ENCODE data around the gene SMARCD1. TPM values are rescaled to one million over a fixed set of nuclear protein-coding genes. Genes with fewer than 3 reads are reported as not detected.

SMARCD1 gene
- total and polyA plus RNA-seq, 12 donors = 22.9 to 65.0 (median 48.9) TPM

DNA sequence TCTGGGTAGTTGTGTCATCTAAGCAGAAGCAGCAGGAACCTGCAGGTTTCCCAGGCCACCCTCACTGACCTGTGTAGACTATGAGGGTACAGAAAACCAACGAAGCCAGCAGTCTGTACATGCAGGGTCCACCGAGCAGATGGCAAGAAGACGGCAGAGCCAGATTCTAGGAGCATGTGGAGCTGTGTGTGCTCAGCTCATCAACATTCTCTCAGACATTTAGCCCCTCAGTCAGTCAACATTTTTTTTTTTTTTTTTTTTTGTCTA, 35.1 kb upstream of the SMARCD1 start:
- intact Hi-C loops (cut with DNase I) = loop anchor here in 1 of 2 donors (10.0 kb wide), 1 partner anchor 185 kb away; no protein-coding TSS in a partner anchor
- no peak overlapping the region for H3K4me3 ChIP-seq
- no peaks in the 10 kb centered on the region for H3K36me3 ChIP-seq (replicated peaks in 1 of 2)
- no peaks in the 10 kb centered on the region for H3K4me1 ChIP-seq (replicated peaks in 1 of 2)
- 77 to 87% (median 81%) methylated on average over 3 of the region's 3 CpGs for WGBS, 4 donors
- no peak for DNase-seq
- H3K27me3 ChIP-seq = no peaks in the 10 kb centered on the region
- no peak overlapping the region for H3K27ac ChIP-seq
- TF ChIP-seq, protein P1, sequence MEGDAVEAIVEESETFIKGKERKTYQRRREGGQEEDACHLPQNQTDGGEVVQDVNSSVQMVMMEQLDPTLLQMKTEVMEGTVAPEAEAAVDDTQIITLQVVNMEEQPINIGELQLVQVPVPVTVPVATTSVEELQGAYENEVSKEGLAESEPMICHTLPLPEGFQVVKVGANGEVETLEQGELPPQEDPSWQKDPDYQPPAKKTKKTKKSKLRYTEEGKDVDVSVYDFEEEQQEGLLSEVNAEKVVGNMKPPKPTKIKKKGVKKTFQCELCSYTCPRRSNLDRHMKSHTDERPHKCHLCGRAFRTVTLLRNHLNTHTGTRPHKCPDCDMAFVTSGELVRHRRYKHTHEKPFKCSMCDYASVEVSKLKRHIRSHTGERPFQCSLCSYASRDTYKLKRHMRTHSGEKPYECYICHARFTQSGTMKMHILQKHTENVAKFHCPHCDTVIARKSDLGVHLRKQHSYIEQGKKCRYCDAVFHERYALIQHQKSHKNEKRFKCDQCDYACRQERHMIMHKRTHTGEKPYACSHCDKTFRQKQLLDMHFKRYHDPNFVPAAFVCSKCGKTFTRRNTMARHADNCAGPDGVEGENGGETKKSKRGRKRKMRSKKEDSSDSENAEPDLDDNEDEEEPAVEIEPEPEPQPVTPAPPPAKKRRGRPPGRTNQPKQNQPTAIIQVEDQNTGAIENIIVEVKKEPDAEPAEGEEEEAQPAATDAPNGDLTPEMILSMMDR (IDR thresholded peaks at IDR 0.05) = no peak
- TF ChIP-seq POLR2A (IDR thresholded peaks at IDR 0.05) = no peak
- no peaks in the 10 kb centered on the region for H3K9me3 ChIP-seq (replicated peaks in 1 of 3)

DNA sequence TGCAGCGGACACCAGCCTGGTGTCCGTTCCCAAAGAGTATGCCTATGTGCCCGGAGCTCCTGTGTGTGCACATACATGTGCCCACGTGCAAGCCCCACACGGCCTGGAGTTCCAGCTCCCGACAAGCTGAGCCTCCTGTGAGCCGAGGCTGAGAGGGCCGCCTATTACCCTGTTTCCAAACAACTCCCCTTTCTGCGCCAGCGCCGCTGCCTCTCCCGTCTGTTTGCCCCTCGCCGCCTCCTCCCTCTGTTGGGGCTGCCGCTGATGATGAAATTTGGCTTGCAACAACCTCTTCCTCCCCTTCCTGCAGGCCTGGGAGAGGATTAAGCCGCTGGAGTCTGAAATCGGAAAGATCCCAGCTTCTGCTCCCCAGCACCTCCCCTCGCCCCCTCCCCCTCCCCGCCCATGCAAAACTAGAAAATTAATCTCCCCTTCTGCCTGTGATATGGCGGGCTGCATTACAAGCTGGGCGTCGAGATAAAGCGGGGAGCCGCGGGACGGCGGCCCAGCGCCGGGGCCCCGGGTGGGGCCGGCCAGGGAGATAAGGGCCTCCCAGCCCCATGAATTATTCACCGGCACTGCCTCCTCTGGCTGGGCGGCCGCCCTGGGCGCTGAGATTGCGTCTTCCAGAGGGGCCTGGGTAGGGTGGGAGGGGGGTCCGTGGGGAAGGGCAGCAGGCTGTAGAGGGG, 34.6 kb upstream of the SMARCD1 start:
- H3K27me3 ChIP-seq = peaks cover 3% of the 10 kb centered on the region
- WGBS, 4 donors = 17 to 36% (median 21%) methylated on average over 22 to 37 of the region's 37 CpGs
- H3K9me3 ChIP-seq (replicated peaks in 1 of 3) = no peaks in the 10 kb centered on the region
- no peaks in the 10 kb centered on the region for H3K36me3 ChIP-seq (replicated peaks in 1 of 2)
- H3K4me1 ChIP-seq (replicated peaks in 1 of 2) = no peaks in the 10 kb centered on the region
- intact Hi-C loops (cut with DNase I) = loop anchor here in 1 of 2 donors (10.0 kb wide), 1 partner anchor 186 kb away; no protein-coding TSS in a partner anchor
- DNase-seq = peak in 5 of 7 donors; percentile 38 to 62 (median 46)
- H3K27ac ChIP-seq = peak overlapping the region in 1 of 5 donors; percentile 22
- no peak for TF ChIP-seq POLR2A (IDR thresholded peaks at IDR 0.05)
- TF ChIP-seq, protein P1 (IDR thresholded peaks at IDR 0.05) = no peak
- H3K4me3 ChIP-seq = peak overlapping the region in 1 of 4 donors; percentile 29

DNA sequence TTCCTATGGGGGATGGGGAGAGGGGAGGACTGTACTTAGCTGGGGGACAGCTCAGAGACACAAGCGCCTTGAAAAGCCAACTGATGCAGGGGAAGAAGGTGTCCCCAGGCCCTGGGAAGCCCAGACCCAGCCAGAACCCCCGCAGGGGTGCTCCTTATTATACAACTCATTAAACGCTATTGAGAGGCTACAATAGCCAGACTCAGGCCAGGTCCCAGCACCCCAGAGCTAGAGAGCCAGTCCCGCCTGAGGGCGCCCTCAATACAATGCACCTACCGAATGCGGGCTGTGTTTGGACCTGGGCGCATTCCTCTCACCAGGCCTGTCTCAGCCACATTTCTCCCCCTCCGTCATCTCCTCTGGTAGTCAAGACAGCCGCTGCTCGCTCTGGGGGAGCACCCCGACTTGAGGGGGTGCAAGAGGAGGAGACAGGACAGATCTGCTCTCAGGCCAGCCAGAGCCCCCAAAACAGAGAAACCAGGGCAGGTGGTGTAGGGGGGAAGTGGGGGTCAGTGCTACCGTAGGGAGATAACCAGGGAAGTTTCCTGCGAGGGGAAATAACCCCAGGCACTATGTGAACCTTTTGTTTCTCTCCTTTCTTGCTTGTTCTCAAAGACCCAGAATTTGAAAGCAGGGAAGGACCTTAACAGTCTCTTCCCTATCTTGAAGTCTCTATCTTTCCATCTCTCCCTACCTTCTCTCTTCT, 33.9 kb upstream of the SMARCD1 start:
- peak overlapping the region in 1 of 5 donors; percentile 22 for H3K27ac ChIP-seq
- H3K27me3 ChIP-seq = peaks cover 6% of the 10 kb centered on the region
- WGBS, 4 donors = 68 to 77% (median 72%) methylated on average over 10 to 14 of the region's 14 CpGs
- H3K4me1 ChIP-seq (replicated peaks in 1 of 2) = peaks cover 0 to 6% of the 10 kb centered on the region in 2 donors
- H3K4me3 ChIP-seq = peak overlapping the region in 1 of 4 donors; percentile 29
- H3K36me3 ChIP-seq (replicated peaks in 1 of 2) = no peaks in the 10 kb centered on the region
- DNase-seq = no peak
- H3K9me3 ChIP-seq (replicated peaks in 1 of 3) = no peaks in the 10 kb centered on the region
- intact Hi-C loops (cut with DNase I) = loop anchor here in 1 of 2 donors (10.0 kb wide), 1 partner anchor 186 kb away; no protein-coding TSS in a partner anchor
- no peak for TF ChIP-seq POLR2A (IDR thresholded peaks at IDR 0.05)
- TF ChIP-seq, protein P1 (IDR thresholded peaks at IDR 0.05) = no peak

GRCh38 chr12:50052544-50052943, 32.6 kb upstream of the SMARCD1 start:
- Histone ChIP-seq H3K36me3 (replicated peaks in 1 of 2) (no peaks in the 10 kb centered on the region), H3K9me3 (replicated peaks in 1 of 3) (no peaks in the 10 kb centered on the region), H3K27ac (no peak overlapping the region), H3K27me3 (peaks cover 6% of the 10 kb centered on the region), H3K4me3 (no peak overlapping the region), H3K4me1 (replicated peaks in 1 of 2) (peaks cover 8 to 14% of the 10 kb centered on the region in 2 donors)
- DNase-seq = no peak
- intact Hi-C loops (cut with DNase I) = loop anchor here in 1 of 2 donors (10.0 kb wide), 1 partner anchor 188 kb away; no protein-coding TSS in a partner anchor
- TF ChIP-seq, protein P1 (IDR thresholded peaks at IDR 0.05) = no peak
- TF ChIP-seq POLR2A (IDR thresholded peaks at IDR 0.05) = no peak

Data from adrenal gland (tissue), 12 donors.